ENCODE measurements around the gene RAB11FIP4.
A peak's percentile ranks its signal among the peaks of the same experiment; 100 is the strongest.

The RAB11FIP4 gene

GRCh38 chr17:31580706-31581490 lies 189.4 kb downstream of the RAB11FIP4 start:
- H3K4me3 ChIP-seq, result 0 out of 20 replicates have a peak overlapping the region, but pooled peaks of 1 of the 10 experiments have one; percentile 1
- peaks cover 24 to 89% (median 44%) of the 10 kb centered on the region in 10 experiments for H3K4me1 ChIP-seq
- H3K36me3 ChIP-seq, result peaks cover 0 to 8% (median 0%) of the 10 kb centered on the region in 11 experiments; a peak in 2 of 22 replicates
- H3K9me3 ChIP-seq (replicated peaks in 1 of 11), result no peaks in the 10 kb centered on the region
- H3K27me3 ChIP-seq, result no peaks in the 10 kb centered on the region
- 0 out of 22 replicates have a peak, but pooled peaks of 1 of the 11 experiments have one; percentile 46 for TF ChIP-seq Cebpa-rat (IDR thresholded peaks at IDR 0.05)
- H3K9ac ChIP-seq, result peak overlapping the region in 7 of 11 experiments; percentile 34 to 72 (median 58); a peak in 12 of 22 replicates
- peak overlapping the region; percentile 58 to 91 (median 78) for H3K4me2 ChIP-seq
- peak overlapping the region; percentile 23 to 89 (median 64); a peak in 20 of 22 replicates for H3K27ac ChIP-seq
- no peaks in the 10 kb centered on the region for H4K20me1 ChIP-seq

DNA sequence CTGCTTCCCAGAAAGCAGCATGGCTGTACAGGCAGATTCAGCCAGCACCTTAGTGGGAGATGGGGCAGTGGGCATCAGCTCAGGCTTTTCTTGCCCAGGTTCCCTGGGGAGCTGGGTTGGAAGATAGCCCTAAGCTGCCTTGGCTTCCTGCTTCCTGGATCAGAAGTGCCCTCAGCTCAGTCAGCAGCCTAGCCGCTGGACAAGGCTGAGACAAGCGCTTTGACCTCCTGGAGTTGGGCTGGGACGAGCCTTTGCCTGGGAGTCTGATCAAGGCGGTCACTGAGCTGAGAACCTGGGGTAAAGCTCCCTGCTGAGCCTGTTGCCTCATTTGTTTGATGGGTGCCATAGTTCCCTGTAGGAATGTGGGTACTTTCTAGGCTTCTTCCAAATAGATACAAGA lies 190.0 kb downstream of the RAB11FIP4 start:
- peak overlapping the region; percentile 31 to 89 (median 64); a peak in 21 of 22 replicates for H3K27ac ChIP-seq
- TF ChIP-seq Cebpa-rat (IDR thresholded peaks at IDR 0.05), result no peak
- peaks cover 24 to 94% (median 44%) of the 10 kb centered on the region in 10 experiments for H3K4me1 ChIP-seq
- no peaks in the 10 kb centered on the region for H3K9me3 ChIP-seq (replicated peaks in 1 of 11)
- H3K36me3 ChIP-seq, result peaks cover 0 to 8% (median 0%) of the 10 kb centered on the region in 11 experiments; a peak in 2 of 22 replicates
- peak overlapping the region in 9 of 11 experiments; percentile 15 to 72 (median 52); a peak in 14 of 22 replicates for H3K9ac ChIP-seq
- no peaks in the 10 kb centered on the region for H3K27me3 ChIP-seq
- no peak overlapping the region for H3K4me3 ChIP-seq
- H3K4me2 ChIP-seq, result peak overlapping the region; percentile 58 to 91 (median 78)
- H4K20me1 ChIP-seq, result no peaks in the 10 kb centered on the region

GRCh38 chr17:31582151-31582907 lies 190.9 kb downstream of the RAB11FIP4 start:
- Histone ChIP-seq H3K9ac (peak overlapping the region in 10 of 11 experiments; percentile 1 to 72 (median 44); a peak in 16 of 22 replicates), H3K4me2 (peak overlapping the region; percentile 58 to 91 (median 78)), H3K27me3 (no peaks in the 10 kb centered on the region), H3K36me3 (peaks cover 0 to 8% (median 0%) of the 10 kb centered on the region in 11 experiments; a peak in 2 of 22 replicates), H3K9me3 (replicated peaks in 1 of 11) (no peaks in the 10 kb centered on the region), H3K4me3 (peak overlapping the region in 2 of 10 experiments; percentile 25 to 44; a peak in 1 of 20 replicates), H3K27ac (peak overlapping the region; percentile 31 to 89 (median 64); a peak in 21 of 22 replicates), H4K20me1 (no peaks in the 10 kb centered on the region), H3K4me1 (peaks cover 32 to 100% (median 53%) of the 10 kb centered on the region in 10 experiments)
- no peak for TF ChIP-seq Cebpa-rat (IDR thresholded peaks at IDR 0.05)

- no peaks in the 10 kb centered on the region for H4K20me1 ChIP-seq
- peak overlapping the region in 3 of 11 experiments; percentile 43 to 89 (median 73); a peak in 6 of 22 replicates for H3K4me2 ChIP-seq
- H3K27ac ChIP-seq, result no peak overlapping the region
- H3K9me3 ChIP-seq (replicated peaks in 1 of 11), result no peaks in the 10 kb centered on the region
- H3K27me3 ChIP-seq, result no peaks in the 10 kb centered on the region
- peaks cover 33 to 92% (median 55%) of the 10 kb centered on the region in 10 experiments for H3K4me1 ChIP-seq
- H3K9ac ChIP-seq, result no peak overlapping the region
- no peaks in the 10 kb centered on the region; a peak in 1 of 22 replicates for H3K36me3 ChIP-seq
- no peak for TF ChIP-seq Cebpa-rat (IDR thresholded peaks at IDR 0.05)
- no peak overlapping the region for H3K4me3 ChIP-seq
These were observed 192.4 kb downstream of the RAB11FIP4 start for GRCh38 chr17:31583772-31584356.

DNA sequence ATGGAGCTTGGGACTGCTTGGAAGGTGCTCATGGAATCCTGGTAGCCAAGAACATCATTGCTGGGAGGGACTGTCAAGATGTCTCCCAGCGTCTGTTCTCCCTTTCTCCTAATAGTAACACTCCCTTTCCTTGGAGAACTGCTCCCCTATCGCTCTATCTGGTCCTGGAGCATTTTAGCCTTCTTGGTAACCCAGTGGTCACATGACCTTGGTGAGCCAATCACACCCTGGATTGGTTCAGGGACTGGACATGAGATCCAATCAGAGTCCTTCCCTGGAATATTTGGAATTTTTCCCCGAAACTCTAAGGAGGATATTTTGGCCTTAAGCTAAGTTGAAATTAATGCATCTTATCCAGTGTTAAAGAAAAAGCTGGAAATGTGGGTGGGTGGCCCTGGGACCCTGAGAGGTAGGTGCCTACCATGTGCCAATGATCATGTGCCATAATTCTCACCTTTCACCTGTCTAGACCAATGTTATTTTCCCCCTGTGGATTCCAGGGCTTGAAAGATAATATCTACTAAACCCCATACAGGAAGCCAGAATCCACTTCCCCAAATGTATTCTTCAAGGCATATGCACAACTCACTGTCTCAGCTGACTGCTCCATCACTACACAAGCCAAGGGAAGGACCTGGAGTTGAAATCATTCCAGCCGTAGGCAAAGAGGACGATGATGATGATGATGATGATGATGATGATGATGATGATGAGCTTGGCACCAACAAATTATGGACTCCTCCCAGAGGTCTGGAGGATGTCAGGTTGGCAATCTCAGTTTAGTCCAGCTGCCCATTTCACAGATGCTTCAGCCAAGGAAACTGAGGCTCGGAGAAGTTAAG lies 193.2 kb downstream of the RAB11FIP4 start:
- Histone ChIP-seq H3K9me3 (replicated peaks in 1 of 11) (no peaks in the 10 kb centered on the region), H4K20me1 (no peaks in the 10 kb centered on the region), H3K27ac (no peak overlapping the region), H3K36me3 (no peaks in the 10 kb centered on the region; a peak in 1 of 22 replicates), H3K9ac (no peak overlapping the region), H3K4me1 (peaks cover 33 to 84% (median 52%) of the 10 kb centered on the region in 10 experiments), H3K27me3 (no peaks in the 10 kb centered on the region), H3K4me2 (peak overlapping the region in 6 of 11 experiments; percentile 27 to 89 (median 40); a peak in 8 of 22 replicates), H3K4me3 (no peak overlapping the region)
- TF ChIP-seq Cebpa-rat (IDR thresholded peaks at IDR 0.05), result no peak

- Histone ChIP-seq H3K27ac (no peak overlapping the region), H3K4me1 (peaks cover 33 to 78% (median 48%) of the 10 kb centered on the region in 10 experiments), H3K9ac (no peak overlapping the region), H4K20me1 (no peaks in the 10 kb centered on the region), H3K4me3 (no peak overlapping the region), H3K4me2 (peak overlapping the region in 5 of 11 experiments; percentile 35 to 89 (median 43); a peak in 7 of 22 replicates), H3K27me3 (no peaks in the 10 kb centered on the region), H3K36me3 (no peaks in the 10 kb centered on the region; a peak in 1 of 22 replicates), H3K9me3 (replicated peaks in 1 of 11) (no peaks in the 10 kb centered on the region)
- no peak for TF ChIP-seq Cebpa-rat (IDR thresholded peaks at IDR 0.05)
These were observed 193.8 kb downstream of the RAB11FIP4 start for GRCh38 chr17:31585280-31585630.

DNA sequence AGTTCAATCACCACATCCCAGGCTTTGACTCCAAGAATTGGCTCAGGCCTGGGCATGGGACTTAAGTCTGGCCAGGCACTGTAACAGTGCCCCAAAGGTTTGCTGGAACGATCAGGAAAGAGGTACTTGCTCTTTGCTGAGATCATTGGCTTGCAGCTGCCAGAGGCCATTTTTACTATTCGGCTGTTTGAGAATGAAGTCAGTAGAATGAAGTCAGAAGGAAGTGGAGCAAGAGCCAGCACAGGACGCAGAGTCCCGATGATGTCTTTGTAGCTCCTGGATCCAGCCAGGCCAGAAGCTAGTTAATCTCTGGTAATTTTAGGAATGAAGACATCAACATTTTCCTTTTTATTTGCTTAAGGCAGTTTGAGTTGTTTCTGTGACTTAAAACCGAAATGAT lies 195.5 kb downstream of the RAB11FIP4 start:
- H3K9ac ChIP-seq, result no peak overlapping the region
- no peak overlapping the region for H3K4me3 ChIP-seq
- no peaks in the 10 kb centered on the region for H3K27me3 ChIP-seq
- H4K20me1 ChIP-seq, result no peaks in the 10 kb centered on the region
- peaks cover 16 to 61% (median 31%) of the 10 kb centered on the region in 10 experiments for H3K4me1 ChIP-seq
- peaks cover 0 to 11% (median 0%) of the 10 kb centered on the region in 11 experiments; a peak in 2 of 22 replicates for H3K36me3 ChIP-seq
- H3K9me3 ChIP-seq (replicated peaks in 1 of 11), result no peaks in the 10 kb centered on the region
- peak overlapping the region in 6 of 11 experiments; percentile 8 to 89 (median 37); a peak in 12 of 22 replicates for H3K4me2 ChIP-seq
- H3K27ac ChIP-seq, result 0 out of 22 replicates have a peak overlapping the region, but pooled peaks of 1 of the 11 experiments have one; percentile 2
- no peak for TF ChIP-seq Cebpa-rat (IDR thresholded peaks at IDR 0.05)

DNA sequence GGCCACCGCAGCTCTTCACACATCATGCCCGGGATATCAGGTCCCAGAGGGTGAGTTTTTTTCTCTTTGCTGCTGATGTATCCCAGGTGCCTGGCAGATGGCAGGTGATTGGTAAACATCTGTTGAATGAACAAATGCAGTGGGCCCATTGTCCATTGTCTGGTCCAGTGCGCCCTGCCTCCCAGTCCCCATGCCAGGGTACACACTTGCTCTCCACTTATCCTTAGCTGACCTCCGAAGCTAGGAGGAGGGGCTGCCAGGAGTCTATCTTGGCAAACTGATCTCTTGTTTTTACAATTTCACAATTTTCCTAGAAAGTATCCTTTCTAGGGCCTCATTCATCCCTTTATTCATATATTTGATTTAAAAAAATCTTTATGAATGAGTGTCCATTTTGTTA lies 196.0 kb downstream of the RAB11FIP4 start:
- TF ChIP-seq Cebpa-rat (IDR thresholded peaks at IDR 0.05), result no peak
- Histone ChIP-seq H3K27ac (no peak overlapping the region), H3K4me1 (peaks cover 11 to 56% (median 26%) of the 10 kb centered on the region in 10 experiments), H3K36me3 (peaks cover 0 to 11% (median 0%) of the 10 kb centered on the region in 11 experiments; a peak in 2 of 22 replicates), H4K20me1 (no peaks in the 10 kb centered on the region), H3K4me3 (no peak overlapping the region), H3K9me3 (replicated peaks in 1 of 11) (no peaks in the 10 kb centered on the region), H3K4me2 (peak overlapping the region in 6 of 11 experiments; percentile 5 to 89 (median 32); a peak in 8 of 22 replicates), H3K27me3 (no peaks in the 10 kb centered on the region), H3K9ac (no peak overlapping the region)

Measured in BLaER1 treated with 17β-estradiol and CSF1 and Interleukin-3, amounts not matched to agents 10 nM and 100 nM (cell line).